Skin epidermis (tissue), 12 donors: ENCODE data around the gene ABLIM2.

Experiments
- H3K27ac ChIP-seq, 21 experiments: fragments of 200-600 bp; sonication (generic) in 11 of 21; one replicate each; pipeline ENCODE4 v1.5.0; 2020; ENCODE audit warnings: mild to moderate bottlenecking in 3 of 21, inconsistent platforms in 2 of 21, moderate library complexity in 2 of 21
- H3K4me3 ChIP-seq, 7 experiments: fragments of 200-600 bp; sonication (generic) in 2 of 7; one replicate each; pipeline ENCODE4 v1.5.0; 2020; ENCODE audit warnings: inconsistent platforms in 2 of 7, mild to moderate bottlenecking in 2 of 7, moderate library complexity in 1 of 7

The ABLIM2 gene

DNA sequence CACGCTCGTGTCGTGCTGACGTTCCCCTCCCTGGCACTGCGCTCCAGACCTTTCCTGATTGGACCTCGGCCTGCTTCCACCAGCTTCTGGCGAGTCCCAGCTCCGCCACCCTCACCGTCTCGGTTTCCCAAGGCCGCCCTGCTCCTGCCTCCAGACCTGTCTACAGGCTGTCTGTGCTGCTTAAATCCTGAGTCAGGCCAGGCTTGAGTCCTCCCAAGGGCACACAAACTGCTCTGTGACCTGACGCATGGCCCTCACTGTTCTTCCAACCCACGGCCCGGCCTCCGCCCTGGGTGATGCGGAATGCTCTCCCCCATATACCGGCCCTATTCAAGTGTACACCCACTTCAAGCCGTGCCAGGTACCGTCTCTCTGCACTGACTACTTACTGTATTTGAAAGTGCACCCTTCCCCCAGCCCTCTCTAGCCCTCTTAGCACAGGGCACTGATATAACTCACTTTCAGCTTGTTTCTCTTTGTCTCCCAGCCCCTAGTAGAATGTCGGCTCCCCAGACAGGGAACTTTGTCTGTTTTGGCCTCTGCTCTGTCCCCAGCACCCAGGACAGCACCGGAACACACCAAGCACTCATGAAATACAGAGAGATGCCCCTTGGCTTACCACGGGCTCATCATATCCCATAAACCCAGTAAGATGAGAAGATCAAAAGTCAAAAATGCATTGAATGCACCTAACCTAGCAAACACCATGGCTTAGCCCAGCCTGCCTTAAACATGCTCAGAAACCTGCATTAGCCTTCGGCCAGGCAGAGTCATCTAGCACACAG is 155.9 kb downstream of the ABLIM2 start:
- no peak overlapping the region for H3K27ac ChIP-seq
- no peak overlapping the region for H3K4me3 ChIP-seq

DNA sequence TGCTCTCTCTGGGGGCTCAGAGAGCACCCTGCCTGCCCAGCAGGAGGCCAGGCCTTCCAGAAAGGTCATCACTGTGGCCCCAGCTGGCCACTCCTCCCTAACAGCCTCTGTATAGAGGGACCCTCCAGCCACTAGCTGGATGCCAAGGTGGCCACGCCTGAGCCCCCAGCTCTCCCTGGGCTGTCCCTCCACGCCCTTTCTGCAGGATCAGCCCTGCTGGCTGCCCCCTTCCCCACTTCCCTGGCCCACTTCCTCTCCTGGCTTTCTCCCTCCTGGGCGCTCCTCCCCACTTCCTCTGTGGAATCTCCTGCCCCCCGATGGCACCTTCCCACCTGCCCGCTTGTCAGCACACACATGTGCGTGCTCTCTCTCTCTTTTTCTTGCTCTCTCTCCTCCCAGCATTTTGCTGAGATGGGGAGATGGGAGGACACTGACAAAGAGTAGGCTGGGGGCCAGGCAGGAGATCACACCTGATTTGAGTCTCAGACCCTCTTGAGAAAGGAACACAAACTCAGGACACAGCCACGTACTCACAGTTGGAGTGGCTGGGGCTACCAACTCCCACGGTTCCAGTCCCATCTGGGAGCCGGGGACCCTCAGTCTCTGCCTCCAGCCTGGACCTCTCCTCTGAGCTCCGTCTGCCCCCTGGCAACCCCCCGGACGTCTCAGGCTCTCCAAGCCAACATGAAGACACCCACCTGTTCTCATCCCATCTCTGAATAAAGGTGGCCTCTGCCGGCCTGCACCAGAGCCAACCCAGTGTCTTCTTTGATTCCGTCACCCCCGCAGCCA is 156.9 kb downstream of the ABLIM2 start:
- Histone ChIP-seq H3K4me3 (no peak overlapping the region), H3K27ac (no peak overlapping the region)

DNA sequence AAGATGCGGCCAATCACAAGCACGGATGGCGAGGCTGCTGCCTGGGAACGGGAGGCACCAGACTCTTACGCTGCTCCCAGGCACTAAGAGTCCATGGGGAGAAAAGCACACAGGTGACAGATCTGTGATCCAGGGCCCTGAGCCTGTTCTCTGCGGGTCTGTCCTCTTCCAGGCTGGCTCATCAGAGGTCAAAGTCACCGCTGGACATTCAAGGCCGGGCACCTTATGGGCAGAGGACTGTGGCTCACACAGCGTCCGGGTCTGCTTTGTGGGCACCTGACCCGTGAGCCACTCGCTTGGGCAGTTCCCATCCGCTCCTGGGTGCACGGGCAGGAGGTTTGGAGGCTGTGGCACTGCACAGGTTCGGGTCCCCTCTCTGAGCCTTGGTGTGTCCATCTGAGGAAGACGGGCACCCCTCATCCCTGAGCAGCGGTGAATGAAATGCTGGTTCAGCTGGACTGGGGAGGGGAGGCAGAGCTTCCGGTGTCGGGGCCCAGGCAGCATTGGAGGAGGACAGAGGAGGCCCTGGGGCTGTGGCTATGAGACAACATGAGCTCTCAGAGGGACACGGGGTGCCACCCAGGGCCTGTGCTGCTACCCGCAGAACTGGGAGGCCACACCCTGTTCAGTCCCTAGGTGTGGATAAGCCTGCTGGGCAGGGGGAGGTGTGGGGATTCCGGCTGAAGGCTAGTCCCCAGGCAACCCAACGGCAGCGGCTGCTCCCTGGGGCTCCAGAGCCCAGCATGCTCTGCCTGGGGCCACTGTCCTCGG is 157.7 kb downstream of the ABLIM2 start:
- no peak overlapping the region for H3K27ac ChIP-seq
- no peak overlapping the region for H3K4me3 ChIP-seq

DNA sequence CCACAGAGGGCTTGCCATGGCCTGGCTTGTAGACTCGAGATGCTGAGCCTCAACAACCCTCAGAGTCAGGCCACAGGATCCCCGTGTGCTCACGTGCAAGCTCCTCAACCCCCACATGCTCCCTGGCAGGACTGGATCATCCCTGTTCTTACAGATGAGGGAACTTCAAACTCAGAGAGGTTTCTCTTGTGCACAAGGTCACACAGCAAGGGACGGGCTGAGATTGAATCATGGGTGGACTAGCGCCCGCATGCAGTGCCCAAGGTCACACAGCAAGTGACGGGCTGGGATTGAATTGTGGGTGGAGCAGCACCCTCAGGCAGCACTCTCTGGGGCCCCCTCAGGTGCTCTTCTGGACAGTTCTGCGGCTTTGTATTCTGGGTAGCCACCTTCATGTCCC is 158.4 kb downstream of the ABLIM2 start:
- H3K27ac ChIP-seq = no peak overlapping the region
- H3K4me3 ChIP-seq = no peak overlapping the region

DNA sequence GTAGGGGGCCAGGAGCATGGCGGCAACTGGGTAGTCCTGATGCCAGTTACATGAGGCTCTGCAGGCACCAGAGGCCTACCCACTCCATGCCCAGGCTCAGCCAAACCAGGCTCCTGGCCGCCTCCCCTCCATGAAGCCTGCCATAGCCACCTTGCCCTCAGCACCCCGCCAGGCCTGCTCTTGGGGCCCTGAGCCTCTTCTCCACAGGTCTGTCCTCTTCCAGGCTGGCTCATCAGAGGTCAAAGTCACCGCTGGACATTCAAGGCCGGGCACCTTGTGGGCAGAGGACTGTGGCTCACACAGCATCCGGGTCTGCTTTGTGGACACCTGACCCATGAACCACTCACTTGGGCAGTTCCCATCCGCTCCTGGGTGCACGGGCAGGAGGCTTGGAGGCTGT is 158.9 kb downstream of the ABLIM2 start:
- Histone ChIP-seq H3K27ac (no peak overlapping the region), H3K4me3 (no peak overlapping the region)

DNA sequence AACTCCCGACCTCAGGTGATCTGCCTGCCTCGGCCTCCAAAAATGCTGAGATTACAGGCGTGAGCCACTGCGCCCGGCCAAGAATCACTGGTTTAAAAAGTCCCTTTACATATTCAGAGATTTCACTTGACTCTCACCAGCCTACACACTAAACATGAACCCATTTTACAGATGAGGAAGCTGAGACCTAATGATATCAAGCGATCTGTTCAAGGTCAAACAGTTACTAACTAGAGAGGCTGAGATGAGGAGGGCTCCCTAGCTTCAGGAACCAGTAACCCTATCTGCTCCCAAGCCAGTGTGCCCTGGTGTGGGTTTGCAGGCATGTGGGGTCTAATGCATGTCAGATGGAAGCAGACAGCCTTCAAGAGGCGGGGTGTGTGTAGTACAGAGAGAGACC is 159.3 kb downstream of the ABLIM2 start:
- Histone ChIP-seq H3K4me3 (no peak overlapping the region), H3K27ac (no peak overlapping the region)

DNA sequence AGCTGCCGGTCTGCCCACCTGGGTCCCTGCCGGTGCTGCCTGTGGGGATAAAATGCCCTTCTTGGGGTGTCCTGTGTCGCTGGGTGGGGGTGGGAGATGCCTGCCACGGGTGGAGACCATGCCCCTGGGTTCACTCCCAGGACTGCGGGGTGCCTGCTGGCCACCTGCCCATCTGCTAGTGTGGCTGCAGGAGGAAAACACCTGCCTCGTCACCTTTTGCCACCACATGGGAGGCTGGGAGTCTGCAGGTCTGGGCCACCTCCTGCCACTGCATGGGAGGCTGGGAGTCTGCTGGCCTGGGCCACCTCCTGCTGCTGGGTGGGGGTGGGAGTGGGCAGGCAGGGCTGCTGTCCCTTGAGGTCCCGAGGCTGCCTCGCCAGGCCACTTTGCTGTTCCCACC is 160.2 kb downstream of the ABLIM2 start:
- H3K4me3 ChIP-seq = no peak overlapping the region

DNA sequence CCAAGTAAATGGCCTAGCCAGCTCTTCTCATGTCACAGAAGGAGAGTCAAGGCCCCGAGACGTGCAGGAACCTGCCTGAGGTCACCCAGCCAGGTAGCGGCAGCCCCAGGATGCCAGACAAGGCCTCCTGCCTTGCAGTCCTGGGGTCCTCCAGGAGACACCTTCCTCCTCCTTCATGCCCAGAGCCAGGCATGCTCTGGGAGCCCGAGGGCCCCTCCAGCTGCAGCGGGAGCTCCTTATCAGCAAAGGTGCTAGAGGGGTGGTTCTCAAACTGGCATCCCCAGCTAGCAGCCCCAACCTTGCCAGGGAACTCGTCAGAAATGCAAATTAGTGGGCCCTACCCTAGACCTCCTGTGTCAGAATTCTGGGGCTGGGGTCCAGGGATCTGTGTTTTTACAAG is 162.7 kb downstream of the ABLIM2 start:
- H3K27ac ChIP-seq = no peak overlapping the region
- no peak overlapping the region for H3K4me3 ChIP-seq

More for the DNA sequence above, 160.2 kb downstream of the ABLIM2 start:
- H3K27ac ChIP-seq = no peak overlapping the region

DNA sequence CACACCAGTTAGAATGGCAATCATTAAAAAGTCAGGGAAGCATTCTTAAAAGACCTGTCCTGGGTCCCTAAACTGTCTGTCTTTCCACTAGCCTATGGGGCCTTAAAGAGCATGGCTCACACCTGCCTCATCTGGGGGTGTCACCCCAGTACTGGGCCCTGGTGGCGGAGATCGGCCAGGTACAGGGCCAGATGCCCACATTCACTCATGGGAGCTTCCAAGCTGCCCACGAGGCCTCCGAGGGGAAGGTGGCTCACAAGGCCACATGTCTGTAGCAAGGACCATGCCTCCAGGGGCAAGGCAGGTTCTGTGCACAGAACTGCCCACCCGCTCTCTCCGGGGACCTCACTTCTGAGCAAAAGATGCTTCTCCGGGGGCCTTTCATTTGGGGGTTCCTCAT is 163.5 kb downstream of the ABLIM2 start:
- no peak overlapping the region for H3K27ac ChIP-seq
- no peak overlapping the region for H3K4me3 ChIP-seq

DNA sequence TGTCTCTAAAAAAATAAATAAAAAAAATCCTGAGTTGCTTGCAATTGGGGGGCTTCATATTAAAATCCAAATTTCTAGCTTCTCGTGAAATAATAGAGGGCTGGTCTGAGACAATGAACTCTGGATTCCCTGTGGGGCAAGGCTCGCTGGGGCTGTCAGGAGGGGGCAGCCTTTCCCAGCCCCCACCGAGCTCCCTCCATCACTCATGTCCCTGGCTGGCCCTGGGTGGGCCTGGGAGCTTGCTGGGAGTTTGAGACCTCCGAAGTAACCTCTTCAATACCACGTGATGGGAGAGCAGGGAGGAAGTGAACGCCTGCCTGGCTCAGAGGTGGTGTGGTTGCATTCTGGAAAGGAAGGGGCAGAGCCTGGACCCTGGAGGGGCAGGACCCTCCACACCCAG is 164.9 kb downstream of the ABLIM2 start:
- Histone ChIP-seq H3K4me3 (no peak overlapping the region), H3K27ac (no peak overlapping the region)

DNA sequence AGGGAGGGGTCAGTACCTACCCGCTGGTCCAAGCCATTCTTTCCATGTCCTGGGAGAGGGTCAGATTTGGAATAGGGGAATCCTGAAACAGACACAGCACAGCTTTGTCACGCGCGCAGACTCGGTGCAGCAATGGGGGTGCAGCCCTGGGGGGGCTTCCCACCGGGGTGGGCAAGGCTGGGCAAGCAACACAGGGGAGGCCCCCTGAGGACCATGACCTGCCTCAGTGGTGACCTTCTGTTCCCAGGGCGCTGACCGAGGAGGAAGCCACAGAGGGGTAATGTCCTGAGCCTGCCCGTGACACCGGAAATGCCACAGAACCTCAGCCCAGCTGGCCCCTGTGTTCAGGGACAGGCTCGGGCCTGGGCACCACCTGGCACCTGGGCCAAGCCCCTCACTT is 165.8 kb downstream of the ABLIM2 start:
- Histone ChIP-seq H3K27ac (no peak overlapping the region), H3K4me3 (no peak overlapping the region)

DNA sequence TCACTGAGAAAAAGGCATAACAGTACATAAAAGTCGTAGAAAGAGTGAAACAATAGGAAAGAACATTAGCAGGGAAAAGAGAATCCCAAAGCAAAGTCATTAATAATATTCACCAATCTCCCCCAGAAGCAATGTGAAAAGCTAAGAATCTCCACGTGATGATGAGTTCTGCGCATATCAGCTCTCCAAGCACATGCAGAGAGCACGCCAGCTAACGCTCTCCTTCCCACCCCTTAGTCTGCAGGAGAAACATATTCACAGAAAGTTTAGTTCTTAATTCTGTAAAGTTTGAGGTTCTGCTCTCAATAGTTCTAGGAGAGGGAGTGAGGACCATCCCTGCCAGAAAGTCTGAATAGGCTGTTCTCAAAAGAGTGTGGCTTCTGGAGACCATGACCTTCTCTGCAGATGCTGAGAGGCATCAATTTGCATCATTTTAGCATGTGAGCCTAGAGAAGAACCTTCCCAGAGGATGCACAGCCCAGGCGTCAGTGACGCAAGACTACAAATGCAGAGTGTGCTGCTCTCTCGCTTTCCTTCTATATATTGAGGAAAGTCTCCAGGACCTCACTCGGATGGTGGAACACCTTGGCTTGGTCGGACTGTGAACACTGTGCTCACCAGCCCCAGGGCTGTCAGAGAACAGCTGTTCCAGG is 167.7 kb downstream of the ABLIM2 start:
- Histone ChIP-seq H3K27ac (no peak overlapping the region), H3K4me3 (no peak overlapping the region)

DNA sequence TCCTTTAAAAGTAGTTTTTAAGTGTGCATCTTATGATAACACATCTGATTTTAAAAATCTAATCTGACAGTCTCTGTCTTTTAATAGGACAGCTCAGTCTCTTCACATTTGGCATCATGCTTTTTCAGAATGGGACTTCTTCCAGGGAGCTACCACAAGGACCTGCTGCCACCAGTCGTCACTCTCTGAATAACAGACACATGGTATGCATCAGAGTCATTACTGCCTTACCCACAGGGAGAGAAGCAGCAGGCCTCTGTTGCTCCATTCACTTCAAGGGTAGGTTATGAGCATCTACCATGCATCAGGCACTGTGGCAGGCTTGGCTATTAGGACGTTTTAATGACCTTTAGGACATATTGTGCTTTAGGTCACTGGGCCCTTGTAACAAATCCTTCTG is 169.0 kb downstream of the ABLIM2 start:
- H3K27ac ChIP-seq = no peak overlapping the region
- no peak overlapping the region for H3K4me3 ChIP-seq

DNA sequence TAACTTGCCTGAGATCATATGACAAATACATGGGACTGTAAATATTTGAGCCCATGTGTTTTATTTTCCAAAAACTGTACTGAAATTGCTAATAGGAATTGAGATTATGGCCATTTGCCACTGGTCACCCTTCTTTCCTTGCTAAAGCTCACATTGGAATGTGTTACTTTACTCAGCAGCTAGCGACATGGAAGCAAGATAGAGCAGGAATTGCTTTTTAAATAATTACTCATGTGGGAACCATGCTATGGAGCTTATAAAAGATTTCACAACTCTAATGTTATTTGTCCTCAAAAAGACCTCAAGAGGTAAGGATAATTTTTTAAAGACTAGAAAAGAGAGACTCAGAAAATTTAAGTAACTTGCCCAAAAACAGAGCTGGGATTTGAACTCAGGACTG is 170.2 kb downstream of the ABLIM2 start:
- Histone ChIP-seq H3K27ac (no peak overlapping the region), H3K4me3 (no peak overlapping the region)

DNA sequence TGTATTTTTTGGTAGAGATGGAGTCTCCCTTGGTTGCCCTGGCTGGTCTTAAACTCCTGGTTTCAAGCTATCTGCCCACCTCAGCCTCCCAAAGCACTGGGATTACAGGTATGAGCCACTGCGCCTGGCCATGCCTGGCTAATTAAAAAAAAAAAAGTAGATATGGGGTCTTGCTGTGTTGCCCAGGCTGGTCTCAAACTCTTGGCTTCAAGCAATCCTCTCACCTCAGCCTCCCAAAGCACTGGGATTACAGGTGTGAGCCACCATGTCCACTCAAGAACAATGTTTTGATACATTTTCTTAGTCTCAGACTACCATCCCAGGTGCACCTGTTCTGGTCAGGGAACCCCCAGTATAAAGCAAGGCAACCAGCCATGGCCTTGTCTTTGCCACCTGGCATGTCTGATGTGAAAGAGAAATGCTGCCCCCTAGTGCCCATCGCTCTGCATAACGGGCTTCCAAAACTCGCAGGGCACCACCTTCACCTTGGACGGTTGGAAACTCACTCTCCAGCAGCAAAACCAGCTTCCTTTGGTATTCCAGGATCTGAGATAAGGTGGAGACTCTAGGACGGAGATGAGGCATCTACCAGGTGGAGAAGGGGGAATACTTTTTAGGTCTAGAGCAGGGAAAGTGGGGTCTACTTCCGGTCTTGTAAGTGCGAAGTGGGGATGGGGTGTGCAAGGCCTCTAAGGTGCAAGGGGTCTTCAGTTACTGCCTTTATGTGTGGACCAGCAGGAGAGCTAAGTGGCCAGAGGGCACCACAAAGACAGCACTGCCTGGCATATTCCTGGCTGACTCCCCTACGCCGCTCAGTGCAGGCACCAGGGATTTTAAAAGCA is 171.2 kb downstream of the ABLIM2 start:
- Histone ChIP-seq H3K27ac (no peak overlapping the region), H3K4me3 (no peak overlapping the region)

DNA sequence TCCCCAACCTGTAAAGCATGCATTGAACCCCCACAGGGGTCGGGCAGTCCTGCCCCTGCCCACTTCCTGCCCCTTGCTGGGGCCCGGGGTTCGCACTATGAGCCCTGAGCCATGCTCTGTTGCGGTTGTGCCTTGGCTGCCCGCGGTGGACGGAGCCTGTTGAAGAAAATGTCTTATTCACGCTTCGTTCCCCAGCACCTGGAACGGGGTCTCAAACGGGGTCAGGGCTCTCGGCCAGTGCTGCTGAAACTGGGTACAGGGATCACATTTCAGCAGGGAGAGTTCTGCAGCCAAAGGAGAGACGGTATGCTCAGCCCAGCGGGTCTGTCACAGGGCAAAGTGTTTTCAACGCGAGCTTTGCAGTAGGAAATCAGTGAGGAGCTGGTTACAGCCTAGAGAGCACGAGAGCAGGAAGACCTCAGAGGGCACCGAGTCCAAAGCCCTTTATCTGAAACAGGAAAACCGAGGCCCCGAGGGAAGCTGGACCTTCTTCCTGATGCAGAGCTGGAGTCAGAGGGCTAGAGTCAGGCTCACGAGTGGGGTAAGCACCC is 172.6 kb downstream of the ABLIM2 start:
- H3K27ac ChIP-seq = no peak overlapping the region
- H3K4me3 ChIP-seq = no peak overlapping the region

DNA sequence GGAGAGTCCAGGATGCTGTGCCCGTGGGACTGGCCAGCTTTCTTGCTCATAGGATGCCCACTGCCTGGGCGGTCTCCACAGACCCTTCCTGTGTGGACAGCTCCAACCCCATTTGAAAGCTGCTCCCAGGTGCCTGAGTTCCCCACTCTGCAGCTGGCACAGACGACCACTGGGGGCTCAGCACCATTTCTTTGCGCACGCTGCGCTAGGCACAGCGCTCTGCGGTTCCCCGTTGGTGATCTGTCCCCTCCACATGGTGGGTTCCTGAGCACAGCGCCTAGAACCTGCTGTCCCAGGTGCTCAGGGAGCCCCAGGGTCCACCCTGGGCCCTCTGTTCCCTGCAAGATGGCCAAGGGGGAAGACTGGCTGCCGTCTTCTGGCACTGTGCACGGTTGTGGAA is 173.5 kb downstream of the ABLIM2 start:
- H3K4me3 ChIP-seq = no peak overlapping the region
- H3K27ac ChIP-seq = no peak overlapping the region

DNA sequence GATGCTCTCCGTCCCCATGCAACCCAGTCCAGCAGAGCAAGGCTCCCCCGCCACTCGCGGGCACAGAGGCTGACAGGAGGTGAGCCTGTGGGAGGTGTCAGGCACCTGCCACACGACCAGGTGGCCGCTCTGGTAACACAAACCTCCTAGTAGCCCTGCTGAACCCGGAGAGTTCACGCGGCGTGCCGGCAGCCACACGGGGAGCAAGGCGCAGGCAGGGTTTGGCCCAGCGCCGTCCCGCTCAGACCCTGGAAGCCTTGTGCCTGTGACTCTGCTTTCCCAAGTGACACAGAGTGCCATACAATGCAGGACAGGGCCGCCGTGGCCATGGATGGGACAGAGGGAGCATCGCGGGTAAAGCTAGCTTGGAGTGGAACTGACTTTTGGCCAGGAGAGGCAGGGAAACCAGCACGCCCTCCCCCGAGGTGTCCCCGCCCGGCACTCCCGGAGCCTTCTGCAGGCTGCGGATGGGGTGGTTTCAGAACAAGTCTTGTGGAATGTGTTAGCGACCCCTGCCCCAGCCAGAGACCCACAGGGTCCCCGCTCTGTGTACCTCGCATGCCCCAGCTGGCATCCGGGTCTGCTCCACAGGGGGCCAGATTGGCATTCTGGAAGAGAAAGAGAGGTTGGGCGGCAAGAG is 174.2 kb downstream of the ABLIM2 start:
- no peak overlapping the region for H3K4me3 ChIP-seq
- no peak overlapping the region for H3K27ac ChIP-seq

DNA sequence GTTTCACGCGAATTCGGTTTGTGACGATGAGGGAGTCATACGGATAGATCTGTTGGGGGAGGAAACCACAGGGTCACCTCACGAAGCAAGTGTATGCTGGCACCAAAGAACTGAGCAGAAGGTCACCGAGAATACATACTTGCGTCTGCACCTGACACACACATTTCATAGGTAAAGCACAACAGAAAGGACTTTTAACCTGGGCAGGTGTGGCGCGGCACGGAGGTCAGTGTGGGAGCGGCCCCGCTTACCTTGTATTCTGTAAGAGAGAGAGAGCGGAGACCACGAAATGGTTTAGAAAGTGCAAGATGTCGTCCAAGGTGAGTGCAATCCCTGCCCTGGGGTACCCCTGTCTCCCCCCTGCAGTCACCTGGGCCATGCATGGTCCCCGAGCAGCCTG is 175.3 kb downstream of the ABLIM2 start:
- Histone ChIP-seq H3K4me3 (no peak overlapping the region), H3K27ac (no peak overlapping the region)
